HUES64 (cell line): ENCODE results near the gene LIG4.

Source experiments
- H3K27ac ChIP-seq: 2 replicates; pipeline ENCODE4 v1.7.0; 2013; ENCODE audit warnings: low read depth, low read length, inconsistent platforms
- H3K27me3 ChIP-seq: 2 replicates; pipeline ENCODE4 v1.6.1; 2013; ENCODE audit warnings: mild to moderate bottlenecking, low read length; ENCODE audit not compliant: insufficient read depth
- H3K36me3 ChIP-seq: 2 replicates; pipeline ENCODE4 v1.6.1; 2013; ENCODE audit warnings: mild to moderate bottlenecking, low read length; ENCODE audit not compliant: insufficient read depth
- H3K4me1 ChIP-seq: 2 replicates; pipeline ENCODE4 v1.6.1; 2013; ENCODE audit warnings: mild to moderate bottlenecking, low read length, moderate library complexity; ENCODE audit not compliant: insufficient read depth
- H3K4me3 ChIP-seq: 2 replicates; pipeline ENCODE4 v1.5.1; 2013; ENCODE audit warnings: mild to moderate bottlenecking, low read length, moderate library complexity
- H3K9ac ChIP-seq: 2 replicates; pipeline ENCODE4 v1.6.1; 2013; ENCODE audit warnings: mild to moderate bottlenecking, low read depth, low read length
- H3K9me3 ChIP-seq: 2 replicates; pipeline ENCODE4 v1.6.1; 2013; ENCODE audit warnings: low read depth, low read length; ENCODE audit not compliant: insufficient read depth
- WGBS: fragments of 150-250, 120-280 bp; methylation state at CpG from one replicate; pipeline ENCODE4 v1.1.7; 2013; ENCODE audit warnings: missing lambda C conversion rate; 5-methylcytosine and 5-hydroxymethylcytosine counted together

LIG4 gene

DNA sequence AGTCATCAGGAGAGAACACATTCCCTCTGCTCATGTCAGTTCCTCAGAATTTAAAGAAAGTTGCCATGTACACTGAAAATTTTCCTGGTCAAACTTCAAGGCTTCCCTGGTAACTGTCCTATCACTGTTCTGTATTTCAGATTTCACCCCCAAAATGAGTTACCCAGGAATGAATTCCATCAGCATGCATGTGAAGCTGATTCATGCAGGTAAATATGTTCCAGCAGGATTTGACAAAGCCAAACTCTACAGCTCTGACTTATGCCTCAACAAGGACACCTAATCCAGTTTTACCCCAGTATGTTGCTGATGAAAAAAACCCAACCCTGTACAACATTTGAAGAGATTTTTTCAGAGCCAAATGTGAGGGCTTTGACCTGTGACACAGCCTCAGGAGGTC, 21.5 kb downstream of the LIG4 start:
- peaks cover 20% of the 10 kb centered on the region for H3K9me3 ChIP-seq

GRCh38 chr13:108190897-108191296, 24.4 kb downstream of the LIG4 start:
- 89% methylated on average over 3 of the region's 3 CpGs for WGBS
- no peak overlapping the region for H3K4me3 ChIP-seq
- H3K9ac ChIP-seq: no peak overlapping the region

More for the DNA sequence above, 21.5 kb downstream of the LIG4 start:
- Histone ChIP-seq H3K4me3 (no peak overlapping the region), H3K27ac (no peak overlapping the region), H3K9ac (no peak overlapping the region), H3K27me3 (no peaks in the 10 kb centered on the region), H3K4me1 (no peaks in the 10 kb centered on the region), H3K36me3 (no peaks in the 10 kb centered on the region)

DNA sequence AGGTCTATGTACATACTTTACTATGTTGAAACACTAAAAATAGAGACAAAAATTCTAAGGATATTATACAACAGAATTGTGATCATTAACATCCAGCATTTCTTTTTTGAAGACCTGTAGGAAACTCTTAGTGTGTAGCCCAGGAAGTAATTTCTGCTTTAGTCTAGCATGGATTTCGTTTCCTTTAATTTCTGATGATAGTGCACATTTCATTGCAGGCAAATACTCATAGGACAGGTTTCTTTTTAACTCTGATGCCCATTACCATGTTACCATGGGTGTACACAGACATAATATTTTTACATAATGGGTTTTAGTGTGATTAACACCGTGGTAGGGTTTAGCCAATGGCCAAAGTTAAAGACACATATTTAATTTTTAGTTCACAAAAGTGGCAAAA, 27.1 kb downstream of the LIG4 start:
- Histone ChIP-seq H3K27ac (no peak overlapping the region), H3K27me3 (no peaks in the 10 kb centered on the region), H3K4me3 (no peak overlapping the region), H3K9ac (no peak overlapping the region), H3K36me3 (no peaks in the 10 kb centered on the region), H3K9me3 (peaks cover 2% of the 10 kb centered on the region; the same call in 1 of the 2 replicates), H3K4me1 (no peaks in the 10 kb centered on the region)
- WGBS: 88% methylated on average over 1 of the region's 2 CpGs

More at GRCh38 chr13:108190897-108191296, 24.4 kb downstream of the LIG4 start:
- no peaks in the 10 kb centered on the region for H3K36me3 ChIP-seq
- H3K27ac ChIP-seq: no peak overlapping the region
- peaks cover 19% of the 10 kb centered on the region for H3K9me3 ChIP-seq
- H3K27me3 ChIP-seq: no peaks in the 10 kb centered on the region
- no peaks in the 10 kb centered on the region for H3K4me1 ChIP-seq

GRCh38 chr13:108185223-108185622, 30.1 kb downstream of the LIG4 start:
- Histone ChIP-seq H3K9me3 (no peaks in the 10 kb centered on the region), H3K27me3 (no peaks in the 10 kb centered on the region), H3K4me3 (no peak overlapping the region), H3K36me3 (no peaks in the 10 kb centered on the region), H3K9ac (no peak overlapping the region), H3K27ac (no peak overlapping the region), H3K4me1 (no peaks in the 10 kb centered on the region)
- WGBS: 93% methylated on average over 3 of the region's 3 CpGs

DNA sequence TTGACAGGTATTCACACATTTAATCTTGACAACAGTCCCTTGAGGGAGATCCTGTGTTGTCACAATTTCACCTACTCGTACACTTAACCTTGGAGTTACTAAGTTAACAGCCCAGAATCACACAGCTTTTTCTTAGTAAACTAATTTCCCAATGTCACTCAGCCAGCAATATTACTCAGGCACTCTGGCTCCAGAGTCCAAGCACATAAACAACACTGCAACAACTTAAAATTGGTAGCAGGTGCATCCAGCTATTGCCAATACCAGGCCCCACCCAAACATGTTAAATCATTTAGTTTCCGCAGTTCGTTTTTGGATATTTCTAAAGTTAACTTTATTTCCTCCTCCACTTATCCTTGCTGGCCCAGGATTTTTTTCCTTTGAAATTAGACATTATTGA, 32.7 kb downstream of the LIG4 start:
- no peak overlapping the region for H3K9ac ChIP-seq
- no peak overlapping the region for H3K27ac ChIP-seq
- no peaks in the 10 kb centered on the region for H3K4me1 ChIP-seq
- H3K27me3 ChIP-seq: no peaks in the 10 kb centered on the region
- no peaks in the 10 kb centered on the region for H3K9me3 ChIP-seq
- 90% methylated on average over 3 of the region's 3 CpGs for WGBS
- H3K4me3 ChIP-seq: no peak overlapping the region
- no peaks in the 10 kb centered on the region for H3K36me3 ChIP-seq

DNA sequence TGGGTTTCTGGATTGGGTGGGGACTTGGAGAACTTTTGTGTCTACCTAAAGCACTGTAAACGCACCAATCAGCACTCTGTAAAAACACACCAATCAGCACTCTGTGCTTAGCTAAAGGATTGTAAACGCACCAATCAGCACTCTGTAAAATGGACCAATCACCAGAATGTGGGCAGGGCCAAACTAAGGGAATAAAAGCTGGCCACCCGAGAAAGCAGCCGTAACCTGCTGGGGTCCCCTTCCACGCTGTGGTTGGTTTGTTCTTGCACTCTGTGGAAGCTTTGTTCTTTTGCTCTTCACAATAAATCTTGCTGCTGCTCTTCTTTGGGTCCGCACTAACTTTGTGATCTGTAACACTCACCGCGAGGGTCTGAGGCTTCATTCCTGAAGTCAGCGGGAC, 37.3 kb downstream of the LIG4 start:
- no peaks in the 10 kb centered on the region for H3K36me3 ChIP-seq
- H3K4me1 ChIP-seq: no peaks in the 10 kb centered on the region
- H3K27me3 ChIP-seq: no peaks in the 10 kb centered on the region
- H3K9me3 ChIP-seq: no peaks in the 10 kb centered on the region
- no peak overlapping the region for H3K4me3 ChIP-seq
- WGBS: 84% methylated on average over 9 of the region's 9 CpGs
- H3K27ac ChIP-seq: no peak overlapping the region
- no peak overlapping the region for H3K9ac ChIP-seq

DNA sequence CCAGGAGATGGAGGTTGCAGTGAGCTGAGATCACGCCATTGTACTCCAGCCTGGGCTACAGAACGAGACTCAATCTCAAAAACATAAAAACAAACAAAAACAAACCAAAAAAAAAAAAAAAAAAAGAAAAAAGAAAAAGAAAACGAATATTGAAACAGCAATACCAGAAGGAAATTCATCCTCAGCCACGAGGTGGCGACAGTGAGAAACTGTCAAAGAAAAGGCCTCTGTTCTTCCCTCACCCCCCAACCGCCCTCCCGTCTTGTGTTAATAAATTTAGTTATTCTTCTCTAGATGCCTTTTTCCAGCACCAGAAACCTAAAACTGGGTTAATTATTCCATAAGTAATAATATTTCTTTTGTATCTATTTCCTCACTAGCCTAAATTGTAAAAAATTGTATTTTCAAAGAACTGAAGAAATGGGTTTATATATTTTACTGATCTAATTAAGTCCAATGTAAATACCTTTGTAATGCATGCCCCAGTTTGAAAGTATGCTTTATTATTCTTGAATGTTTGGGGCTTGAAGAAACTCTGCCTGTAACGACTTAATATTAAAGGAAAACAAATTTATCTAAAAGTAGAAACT, 38.6 kb downstream of the LIG4 start:
- H3K9ac ChIP-seq: no peak overlapping the region
- no peak overlapping the region for H3K4me3 ChIP-seq
- no peaks in the 10 kb centered on the region for H3K9me3 ChIP-seq
- 50% methylated on average over 2 of the region's 8 CpGs for WGBS
- H3K27me3 ChIP-seq: no peaks in the 10 kb centered on the region
- no peaks in the 10 kb centered on the region for H3K36me3 ChIP-seq
- H3K4me1 ChIP-seq: no peaks in the 10 kb centered on the region
- H3K27ac ChIP-seq: no peak overlapping the region

DNA sequence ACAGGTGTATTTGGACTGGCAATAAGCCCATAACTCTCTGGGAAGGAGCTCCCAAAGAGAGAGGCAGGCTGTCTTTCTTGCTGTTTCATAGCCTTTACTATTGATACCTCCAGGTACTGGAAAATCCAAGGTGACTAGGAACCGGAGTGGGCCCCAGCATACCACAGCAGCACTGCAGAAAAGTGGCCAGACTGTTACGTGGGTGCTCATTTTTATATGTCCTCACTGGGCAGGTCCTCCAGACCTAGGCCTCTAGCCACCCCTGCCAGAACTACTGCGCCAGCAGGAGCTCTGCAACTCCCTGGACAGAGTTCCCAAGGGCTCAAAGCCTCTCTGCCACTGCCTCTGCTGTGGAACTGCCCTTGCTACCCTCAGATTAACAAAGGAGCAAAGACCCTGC, 46.4 kb downstream of the LIG4 start:
- no peak overlapping the region for H3K4me3 ChIP-seq
- H3K27ac ChIP-seq: no peak overlapping the region
- WGBS: 96% methylated on average over 3 of the region's 3 CpGs
- H3K4me1 ChIP-seq: no peaks in the 10 kb centered on the region
- no peaks in the 10 kb centered on the region for H3K36me3 ChIP-seq
- no peak overlapping the region for H3K9ac ChIP-seq
- H3K9me3 ChIP-seq: no peaks in the 10 kb centered on the region
- H3K27me3 ChIP-seq: no peaks in the 10 kb centered on the region

DNA sequence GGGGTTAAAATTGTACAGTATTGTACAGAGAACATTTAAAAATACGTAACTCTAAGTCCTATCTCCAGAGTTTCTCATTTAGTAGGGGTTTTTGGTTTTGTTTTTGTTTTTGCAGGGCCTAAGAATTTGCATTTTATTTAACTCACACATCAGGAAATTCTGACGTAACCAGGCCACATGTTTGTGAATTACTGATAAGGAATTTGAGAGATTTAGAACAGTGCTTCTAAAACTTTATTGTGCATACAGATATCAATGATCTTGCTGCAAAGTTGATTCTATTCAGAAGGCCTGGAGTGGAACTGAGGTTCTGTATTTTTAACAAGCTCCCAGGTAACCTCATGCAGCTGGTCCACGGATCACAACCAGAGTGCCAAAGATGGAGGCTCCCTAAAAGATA, 49.3 kb downstream of the LIG4 start:
- no peak overlapping the region for H3K4me3 ChIP-seq
- no peak overlapping the region for H3K27ac ChIP-seq
- H3K9ac ChIP-seq: no peak overlapping the region
- no peaks in the 10 kb centered on the region for H3K4me1 ChIP-seq
- H3K27me3 ChIP-seq: no peaks in the 10 kb centered on the region
- no peaks in the 10 kb centered on the region for H3K36me3 ChIP-seq
- H3K9me3 ChIP-seq: no peaks in the 10 kb centered on the region
- WGBS: 97% methylated on average over 2 of the region's 3 CpGs

- H3K27ac ChIP-seq: no peak overlapping the region
- WGBS: 91% methylated on average over 12 of the region's 12 CpGs
- no peaks in the 10 kb centered on the region for H3K27me3 ChIP-seq
- no peak overlapping the region for H3K9ac ChIP-seq
- no peaks in the 10 kb centered on the region for H3K9me3 ChIP-seq
- no peaks in the 10 kb centered on the region for H3K36me3 ChIP-seq
- no peak overlapping the region for H3K4me3 ChIP-seq
- no peaks in the 10 kb centered on the region for H3K4me1 ChIP-seq
These were observed 56.6 kb downstream of the LIG4 start for GRCh38 chr13:108158746-108159145.
